GDM1 (cell line): ENCODE results near the gene THSD4.

Experiments
- DNase-seq: peaks from one replicate; lab custom pipeline; 2025; lab: John Stamatoyannopoulos, UW

The THSD4 gene

GRCh38 chr15:71225851-71226250, 110.6 kb downstream of the THSD4 start:
- DNase-seq = no peak

GRCh38 chr15:71226536-71227455, 111.5 kb downstream of the THSD4 start:
- DNase-seq = no peak

GRCh38 chr15:71228403-71228802, 113.1 kb downstream of the THSD4 start:
- DNase-seq = no peak

GRCh38 chr15:71230303-71230702, 115.0 kb downstream of the THSD4 start:
- no peak for DNase-seq

- DNase-seq = no peak
Observed at GRCh38 chr15:71231758-71232157, 116.5 kb downstream of the THSD4 start.

GRCh38 chr15:71232411-71232810, 117.1 kb downstream of the THSD4 start:
- no peak for DNase-seq

- DNase-seq = no peak
Observed at GRCh38 chr15:71237456-71238188, 122.4 kb downstream of the THSD4 start.

- no peak for DNase-seq
Observed at GRCh38 chr15:71238926-71239325, 123.7 kb downstream of the THSD4 start.

- no peak for DNase-seq
Observed at GRCh38 chr15:71239592-71240364, 124.5 kb downstream of the THSD4 start.

GRCh38 chr15:71242292-71242691, 127.0 kb downstream of the THSD4 start:
- no peak for DNase-seq

- DNase-seq = no peak
Observed at GRCh38 chr15:71244250-71244649, 129.0 kb downstream of the THSD4 start.

- DNase-seq = no peak
Observed at GRCh38 chr15:71245588-71245987, 130.3 kb downstream of the THSD4 start.

GRCh38 chr15:71248386-71248785, 133.1 kb downstream of the THSD4 start:
- DNase-seq = no peak

- no peak for DNase-seq
Observed at GRCh38 chr15:71249986-71250385, 134.7 kb downstream of the THSD4 start.

GRCh38 chr15:71250936-71251583, 135.8 kb downstream of the THSD4 start:
- DNase-seq = no peak

- DNase-seq = no peak
Observed at GRCh38 chr15:71251584-71252043, 136.3 kb downstream of the THSD4 start.

- DNase-seq = no peak
Observed at GRCh38 chr15:71252044-71252739, 136.9 kb downstream of the THSD4 start.

GRCh38 chr15:71252740-71253047, 137.4 kb downstream of the THSD4 start:
- no peak for DNase-seq

- DNase-seq = no peak
Observed at GRCh38 chr15:71254491-71254890, 139.2 kb downstream of the THSD4 start.

GRCh38 chr15:71256934-71257664, 141.8 kb downstream of the THSD4 start:
- DNase-seq = no peak

- no peak for DNase-seq
Observed at GRCh38 chr15:71259866-71260265, 144.6 kb downstream of the THSD4 start.
